A673 (cell line): ENCODE measurements around the gene FOXJ3. TPM values are rescaled to one million over a fixed set of nuclear protein-coding genes. Genes with fewer than 3 reads are reported as not detected.

ENCODE experiments used
- BruUV-seq: library from RNA; stranded (reverse); fragments of 400-500 nt; replicated peaks from 2 replicates; lab custom pipeline; 2021; lab: Mats Ljungman, UMichigan
- CTCF ChIA-PET: fragments of 300-600 bp; sonication (Branson Sonifier 250); formaldehyde crosslinking; loops from one replicate; lab custom pipeline; 2022; ENCODE audit warnings: antibody characterized with exemption; lab: Charles Lee
- POLR2A ChIA-PET: fragments of 300-600 bp; sonication (Branson Sonifier 250); formaldehyde crosslinking; loops from one replicate; lab custom pipeline; 2022; ENCODE audit warnings: antibody characterized with exemption; ENCODE audit not compliant: low non-redundant PET; lab: Charles Lee
- DNase-seq: peaks from one replicate; pipeline ENCODE4 v3.0.0-alpha.2; 2015; ENCODE audit warnings: low spot score
- H3K27ac ChIP-seq: fragments of 200-600 bp; sonication (generic); 2 replicates; pipeline ENCODE4 v1.5.1; 2016; ENCODE audit warnings: mixed run types, low read depth, mild to moderate bottlenecking, mixed read lengths, antibody characterized with exemption, low read length; ENCODE audit not compliant: poor library complexity, severe bottlenecking
- H3K27me3 ChIP-seq: fragments of 200-600 bp; sonication (generic); replicated peaks from 2 replicates; pipeline ENCODE4 v1.6.1; 2017; ENCODE audit warnings: mixed run types, low read depth, mild to moderate bottlenecking, mixed read lengths, antibody characterized with exemption, low read length; ENCODE audit not compliant: insufficient read depth, poor library complexity
- H3K36me3 ChIP-seq: fragments of 200-600 bp; sonication (generic); 2 replicates; pipeline ENCODE4 v1.6.1; 2016; ENCODE audit warnings: mixed run types, mild to moderate bottlenecking, mixed read lengths, antibody characterized with exemption, low read length; ENCODE audit not compliant: insufficient read depth, poor library complexity, severe bottlenecking
- H3K4me1 ChIP-seq: fragments of 200-600 bp; sonication (generic); 2 replicates; pipeline ENCODE4 v1.6.1; 2017; ENCODE audit warnings: mixed run types, mild to moderate bottlenecking, mixed read lengths, antibody characterized with exemption, low read length; ENCODE audit not compliant: insufficient read depth, poor library complexity, severe bottlenecking
- H3K4me3 ChIP-seq: fragments of 200-600 bp; sonication (generic); 2 replicates; pipeline ENCODE4 v1.5.1; 2016; ENCODE audit warnings: low read depth, mixed run types, mild to moderate bottlenecking, mixed read lengths, low read length; ENCODE audit not compliant: poor library complexity, severe bottlenecking
- H3K9me3 ChIP-seq: fragments of 200-600 bp; sonication (generic); 2 replicates; pipeline ENCODE4 v1.6.1; 2016; ENCODE audit warnings: mixed run types, low read depth, mild to moderate bottlenecking, mixed read lengths, antibody characterized with exemption, low read length; ENCODE audit not compliant: poor library complexity, severe bottlenecking
- EZH2 ChIP-seq: fragments of 200-600 bp; sonication (generic); IDR thresholded peaks from 2 replicates; pipeline ENCODE4 v1.6.1; 2017; ENCODE audit warnings: borderline replicate concordance, low read depth, mild to moderate bottlenecking, mixed read lengths, antibody characterized with exemption, low read length; ENCODE audit not compliant: poor library complexity, severe bottlenecking
- intact Hi-C: fragments of 100-400 bp; cut with micrococcal nuclease; formaldehyde crosslinking; loops from one replicate; pipeline ENCODE4 v1.10.0; 2022; ENCODE audit not compliant: unreplicated experiment
- total RNA-seq: library from RNA; stranded (reverse); gene quantifications from 2 replicates; pipeline ENCODE4 v1.2.3, GENCODE V29; 2021
- TF ChIP-seq, protein P1 (sequence below): fragments of 300-800, 200-600 bp; sonication (generic); conservative IDR thresholded peaks from 2 replicates; pipeline ENCODE4 v1.5.1; 2017; ENCODE audit warnings: low read depth, mild to moderate bottlenecking, antibody characterized with exemption, low read length, moderate library complexity, mixed read lengths

The FOXJ3 gene
- total RNA-seq, 1 experiment from 2014 or later: 57.9 TPM

DNA sequence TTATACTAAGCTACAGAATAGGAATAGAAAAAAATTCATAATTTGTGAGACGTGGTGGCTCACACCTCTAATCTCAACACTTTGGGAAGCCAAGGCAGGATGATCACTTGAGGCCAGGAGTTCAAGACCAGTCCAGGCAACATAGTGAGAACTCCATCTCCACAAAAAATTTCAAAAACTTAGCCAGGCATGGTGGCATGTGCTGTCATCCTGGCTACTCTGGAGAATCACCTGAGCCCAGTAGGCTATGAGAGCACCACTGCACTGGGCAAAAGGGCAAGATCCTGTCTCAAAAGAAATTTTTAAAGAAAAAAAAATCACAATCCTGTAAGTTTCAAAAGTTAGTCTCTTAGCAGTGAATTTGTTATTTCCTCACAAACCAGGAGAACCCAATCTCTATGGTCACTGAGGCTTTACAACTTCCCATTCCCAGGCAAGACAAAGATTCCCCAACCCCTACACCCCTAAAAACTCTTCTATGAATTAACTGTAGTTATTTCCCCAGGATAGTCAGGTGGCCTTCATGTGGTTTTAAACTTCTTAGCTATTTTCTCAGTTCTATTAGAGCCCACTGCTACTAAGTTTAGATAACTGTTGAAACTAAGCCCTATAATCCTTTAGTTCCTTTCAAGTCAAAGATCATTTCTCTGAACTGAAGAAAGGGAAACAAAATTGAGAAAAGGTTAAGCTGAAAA is 74.5 kb downstream of the FOXJ3 start:
- ChIA-PET POLR2A (no interaction called here), CTCF (no interaction called here)
- Histone ChIP-seq H3K27ac (no peak overlapping the region), H3K27me3 (no peaks in the 10 kb centered on the region), H3K4me1 (peaks cover 23% of the 10 kb centered on the region), H3K36me3 (peaks cover 12% of the 10 kb centered on the region), H3K4me3 (no peak overlapping the region), H3K9me3 (no peaks in the 10 kb centered on the region)
- DNase-seq: no peak
- TF ChIP-seq, protein P1, sequence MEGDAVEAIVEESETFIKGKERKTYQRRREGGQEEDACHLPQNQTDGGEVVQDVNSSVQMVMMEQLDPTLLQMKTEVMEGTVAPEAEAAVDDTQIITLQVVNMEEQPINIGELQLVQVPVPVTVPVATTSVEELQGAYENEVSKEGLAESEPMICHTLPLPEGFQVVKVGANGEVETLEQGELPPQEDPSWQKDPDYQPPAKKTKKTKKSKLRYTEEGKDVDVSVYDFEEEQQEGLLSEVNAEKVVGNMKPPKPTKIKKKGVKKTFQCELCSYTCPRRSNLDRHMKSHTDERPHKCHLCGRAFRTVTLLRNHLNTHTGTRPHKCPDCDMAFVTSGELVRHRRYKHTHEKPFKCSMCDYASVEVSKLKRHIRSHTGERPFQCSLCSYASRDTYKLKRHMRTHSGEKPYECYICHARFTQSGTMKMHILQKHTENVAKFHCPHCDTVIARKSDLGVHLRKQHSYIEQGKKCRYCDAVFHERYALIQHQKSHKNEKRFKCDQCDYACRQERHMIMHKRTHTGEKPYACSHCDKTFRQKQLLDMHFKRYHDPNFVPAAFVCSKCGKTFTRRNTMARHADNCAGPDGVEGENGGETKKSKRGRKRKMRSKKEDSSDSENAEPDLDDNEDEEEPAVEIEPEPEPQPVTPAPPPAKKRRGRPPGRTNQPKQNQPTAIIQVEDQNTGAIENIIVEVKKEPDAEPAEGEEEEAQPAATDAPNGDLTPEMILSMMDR: no peak
- no peak for TF ChIP-seq EZH2
- intact Hi-C loops: no loop called here
- BruUV-seq: no TSS peak

DNA sequence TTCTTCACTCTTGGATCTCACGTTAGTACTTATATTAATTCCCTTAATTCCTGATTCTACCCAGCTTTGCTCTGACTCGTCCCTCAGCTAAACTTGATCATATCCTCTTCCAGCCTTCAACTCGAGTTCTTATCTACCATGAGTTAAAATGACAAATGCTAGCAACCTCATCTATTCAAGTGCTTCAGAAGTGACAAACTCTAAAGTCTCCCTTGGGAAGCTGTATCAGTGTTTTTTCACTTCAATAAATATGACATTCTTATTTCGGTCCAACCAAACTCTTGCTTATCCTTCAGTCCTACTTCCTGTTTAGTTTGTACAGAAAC is 75.3 kb downstream of the FOXJ3 start:
- no peaks in the 10 kb centered on the region for H3K27me3 ChIP-seq
- BruUV-seq: no TSS peak
- intact Hi-C loops: no loop called here
- POLR2A ChIA-PET: no interaction called here
- no peak overlapping the region for H3K4me3 ChIP-seq
- no peaks in the 10 kb centered on the region for H3K9me3 ChIP-seq
- H3K27ac ChIP-seq: peak overlapping the region; percentile 17
- peaks cover 6% of the 10 kb centered on the region for H3K36me3 ChIP-seq
- peaks cover 23% of the 10 kb centered on the region for H3K4me1 ChIP-seq
- TF ChIP-seq, protein P1: no peak
- TF ChIP-seq EZH2: no peak
- CTCF ChIA-PET: no interaction called here
- peak; percentile 14 for DNase-seq

DNA sequence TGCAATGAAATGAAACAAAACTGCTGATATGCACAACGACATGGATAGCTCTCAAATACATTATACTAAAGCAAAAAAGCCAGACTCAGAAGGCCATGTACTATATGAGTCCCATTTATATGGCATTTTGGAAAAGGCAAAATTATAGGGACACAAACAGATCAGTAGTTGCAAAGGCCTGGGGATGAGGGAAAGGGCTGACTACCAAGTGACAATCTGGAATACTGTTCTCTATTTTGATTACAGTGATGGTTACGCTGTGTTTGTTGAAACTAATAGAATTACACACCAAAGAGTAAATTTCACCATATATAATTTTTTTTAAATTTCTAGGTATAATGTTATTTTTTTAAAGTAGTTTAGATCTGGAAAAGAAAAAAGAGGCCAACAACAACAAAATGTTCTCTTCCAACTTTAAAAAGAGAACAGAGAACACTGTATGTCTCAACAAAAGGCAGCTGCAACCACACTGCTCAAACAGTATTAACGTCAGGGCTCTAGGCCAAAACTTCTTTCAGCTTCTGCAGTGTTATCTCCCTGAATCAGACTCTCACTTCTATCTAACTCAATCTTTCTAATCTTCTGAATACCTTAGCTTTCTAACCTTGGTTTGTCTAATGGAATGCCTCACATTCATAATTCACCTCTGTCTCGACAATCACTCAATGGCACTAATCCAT is 75.8 kb downstream of the FOXJ3 start:
- BruUV-seq: no TSS peak

More for the DNA sequence above, 75.8 kb downstream of the FOXJ3 start:
- Histone ChIP-seq H3K27ac (peak overlapping the region; percentile 17), H3K27me3 (no peaks in the 10 kb centered on the region), H3K36me3 (peaks cover under 1% of the 10 kb centered on the region), H3K4me1 (peaks cover 23% of the 10 kb centered on the region), H3K4me3 (no peak overlapping the region), H3K9me3 (no peaks in the 10 kb centered on the region)
- DNase-seq: peak; percentile 37
- intact Hi-C loops: no loop called here
- ChIA-PET POLR2A (no interaction called here), CTCF (no interaction called here)
- TF ChIP-seq, protein P1: no peak
- TF ChIP-seq EZH2: no peak
